IgD-negative memory B cell (primary cell): ENCODE results near the gene IGSF5. TPM values are rescaled to one million over a fixed set of nuclear protein-coding genes. Genes with fewer than 3 reads are reported as not detected.
A peak's percentile ranks its signal among the peaks of the same experiment; 100 is the strongest.
"Not testable (repeated sequence)": the region's sequence is repeated elsewhere in the genome, so short reads cannot be mapped to it uniquely, and the experiment has no call there.

Experiments used
- H3K27ac Mint-ChIP-seq, 3 donors: one replicate each; pipeline ENCODE4 v1.8.0; 2020 to 2022; ENCODE audit warnings: mild to moderate bottlenecking in 3 of 3, mixed read lengths in 3 of 3, moderate library complexity in 1 of 3
- H3K27me3 Mint-ChIP-seq: one replicate; pipeline ENCODE4 v1.8.0; 2021; ENCODE audit warnings: mixed read lengths
- H3K36me3 Mint-ChIP-seq: one replicate; pipeline ENCODE4 v1.8.0; 2020; ENCODE audit warnings: mild to moderate bottlenecking, mixed read lengths
- H3K4me1 Mint-ChIP-seq, 3 donors: one replicate each; pipeline ENCODE4 v1.8.0; 2020 to 2022; ENCODE audit warnings: mixed read lengths in 3 of 3, mild to moderate bottlenecking in 1 of 3
- H3K4me3 Mint-ChIP-seq, 4 donors: one replicate each; pipeline ENCODE4 v1.8.0; 2020 to 2022; ENCODE audit warnings: mild to moderate bottlenecking in 4 of 4, mixed read lengths in 4 of 4, moderate library complexity in 3 of 4
- H3K9me3 Mint-ChIP-seq, 3 donors: one replicate each; pipeline ENCODE4 v1.8.0; 2020 to 2021; ENCODE audit warnings: mixed read lengths in 3 of 3, mild to moderate bottlenecking in 1 of 3
- polyA plus RNA-seq: library from polyadenylated mRNA; unstranded; fragments of 300-500 nt; fragmentation: Illumina TruSeq; gene quantifications from one replicate; pipeline ENCODE4 v1.2.3, GENCODE V29; 2021

Gene IGSF5
- polyA plus RNA-seq, 1 donor from 2014 or later = not detected

DNA sequence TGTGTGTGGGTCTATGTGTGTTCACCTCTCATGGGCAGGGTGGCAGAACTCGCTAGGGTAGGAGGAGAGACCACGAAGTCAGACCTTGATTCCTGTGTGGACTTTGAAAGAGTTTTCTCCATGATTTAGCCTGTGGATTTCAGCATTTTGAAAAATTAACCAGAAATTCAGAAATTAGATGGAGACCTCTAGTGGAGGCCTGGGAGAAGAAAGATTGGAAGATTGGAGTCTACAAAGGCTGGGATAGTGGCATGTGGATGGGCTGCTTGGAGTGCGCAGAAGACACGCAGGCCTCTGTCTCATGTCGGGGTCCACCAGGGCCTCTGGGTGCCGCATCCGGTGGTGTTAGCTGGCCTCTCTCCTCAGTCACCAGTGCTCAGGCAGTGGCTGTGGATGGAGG is 18.9 kb upstream of the IGSF5 start:
- Mint-ChIP-seq H3K4me1 (no peaks in the 10 kb centered on the region), H3K27me3 (no peaks in the 10 kb centered on the region), H3K27ac (no peak overlapping the region), H3K36me3 (no peaks in the 10 kb centered on the region), H3K9me3 (peaks cover 0 to 1% (median 0%) of the 10 kb centered on the region in 3 donors), H3K4me3 (no peak overlapping the region)

DNA sequence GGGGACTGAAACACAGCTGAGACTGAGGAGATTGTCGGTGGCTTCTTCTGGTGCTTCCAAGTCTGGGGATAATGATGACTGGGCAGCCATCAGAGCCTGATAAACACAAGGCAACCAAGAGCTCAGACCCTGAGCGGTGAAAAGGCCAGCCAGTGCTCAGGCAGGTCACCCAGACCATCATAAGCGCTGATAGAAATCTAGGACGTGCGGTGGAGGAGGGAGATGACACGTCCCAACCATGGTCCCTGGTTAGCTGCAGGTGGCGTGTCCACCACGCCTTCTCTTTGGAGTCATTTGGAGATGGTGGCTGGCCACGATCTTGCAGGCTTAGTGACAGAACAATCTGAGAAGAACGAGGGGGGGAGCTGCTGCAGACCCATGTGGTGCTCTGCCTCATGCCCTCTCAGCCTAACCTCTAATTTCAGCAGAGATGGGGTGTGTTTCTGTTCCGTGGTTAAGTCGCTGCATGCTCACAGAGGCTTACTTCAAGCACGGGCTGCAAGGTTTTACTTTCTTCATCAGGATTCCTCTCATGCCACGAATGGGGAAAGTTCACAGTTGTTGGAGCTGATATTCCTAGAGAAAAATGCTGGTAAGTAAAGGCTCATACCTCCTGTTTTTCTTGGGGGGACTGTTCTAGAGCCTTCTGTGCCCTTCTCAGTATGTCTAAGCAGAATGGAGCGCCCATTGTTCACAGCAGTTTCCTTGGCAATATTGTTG is 17.4 kb upstream of the IGSF5 start:
- Mint-ChIP-seq H3K27me3 (no peaks in the 10 kb centered on the region), H3K27ac (no peak overlapping the region), H3K36me3 (no peaks in the 10 kb centered on the region), H3K9me3 (peaks cover 0 to 3% (median 0%) of the 10 kb centered on the region in 3 donors), H3K4me1 (no peaks in the 10 kb centered on the region), H3K4me3 (no peak overlapping the region)

DNA sequence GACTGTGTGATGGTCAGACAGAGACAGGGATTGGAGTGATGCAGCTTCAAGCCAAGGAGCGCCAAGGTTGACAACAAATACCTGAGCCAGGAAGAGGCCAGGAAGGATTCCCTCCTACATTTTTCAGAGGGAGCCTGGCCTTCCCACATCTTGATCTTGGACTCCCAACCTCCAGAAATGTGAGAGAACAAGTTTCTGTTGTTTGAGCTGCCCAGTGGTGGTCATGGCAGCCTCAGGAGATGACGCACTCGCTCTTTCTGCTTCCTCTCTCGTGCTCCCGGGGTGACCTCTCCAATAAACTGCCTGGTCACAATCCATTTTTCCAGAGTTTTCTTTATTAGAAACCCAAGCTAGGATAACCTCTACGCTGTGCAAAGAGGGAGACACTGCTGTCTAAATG is 16.6 kb upstream of the IGSF5 start:
- Mint-ChIP-seq H3K36me3 (no peaks in the 10 kb centered on the region), H3K27me3 (no peaks in the 10 kb centered on the region), H3K9me3 (peaks cover 0 to 3% (median 0%) of the 10 kb centered on the region in 3 donors), H3K4me1 (no peaks in the 10 kb centered on the region), H3K4me3 (no peak overlapping the region), H3K27ac (no peak overlapping the region)

DNA sequence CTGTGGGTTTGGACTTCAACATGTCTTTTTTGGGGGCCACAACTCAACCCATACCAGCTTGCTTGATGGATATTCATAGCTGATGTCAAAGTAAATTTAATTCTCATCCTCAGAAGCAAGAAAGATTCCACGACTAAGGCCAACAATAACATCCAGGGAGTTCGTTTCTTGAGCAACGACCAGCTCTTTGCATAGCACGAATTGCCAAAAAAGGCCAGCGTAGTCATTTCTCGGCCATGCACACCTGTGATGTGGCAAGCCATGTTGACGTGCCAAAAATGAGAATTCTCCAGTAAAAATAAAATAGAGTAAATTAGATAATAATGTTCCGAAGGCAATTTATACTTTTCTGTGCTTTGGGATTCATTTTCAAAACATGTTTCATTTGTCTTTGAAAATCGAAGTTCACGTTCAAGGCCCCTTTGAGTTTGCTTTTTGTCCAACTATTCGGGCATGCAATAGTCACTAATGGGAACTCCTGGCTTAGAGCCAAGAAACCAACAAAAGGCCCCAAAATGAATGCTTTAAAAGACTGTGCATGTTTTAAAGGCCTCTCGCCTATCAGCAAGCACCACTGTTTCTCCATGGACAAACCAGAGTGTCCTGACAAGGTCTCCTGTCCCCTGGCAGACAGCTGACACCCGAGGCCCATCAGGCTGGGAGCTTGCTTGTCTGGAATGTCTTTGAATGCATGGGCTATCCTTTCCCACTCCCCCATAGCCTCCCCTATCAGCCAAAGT is 14.4 kb upstream of the IGSF5 start:
- Mint-ChIP-seq H3K4me1 (no peaks in the 10 kb centered on the region), H3K27me3 (no peaks in the 10 kb centered on the region), H3K9me3 (peaks cover 0 to 3% (median 2%) of the 10 kb centered on the region in 3 donors), H3K4me3 (no peak overlapping the region), H3K36me3 (no peaks in the 10 kb centered on the region), H3K27ac (no peak overlapping the region)

DNA sequence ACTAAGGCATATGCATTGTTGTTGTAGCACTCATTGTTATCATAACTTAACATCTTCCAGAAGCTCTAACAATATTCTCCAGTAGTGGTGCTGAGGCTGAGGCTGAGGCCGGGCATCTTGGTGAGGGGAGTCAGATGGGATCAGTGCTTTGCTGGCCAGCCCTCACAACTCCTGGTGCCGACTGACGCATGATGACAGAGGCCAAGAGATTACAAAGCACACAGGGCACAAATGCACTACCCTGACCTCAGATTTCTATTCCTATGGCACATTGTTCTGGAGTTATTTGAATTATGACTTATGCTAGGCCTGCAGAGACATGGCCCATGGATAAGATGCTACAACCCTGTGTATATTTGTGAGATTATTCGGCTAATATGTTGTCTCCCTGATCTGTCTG is 8.3 kb upstream of the IGSF5 start:
- no peaks in the 10 kb centered on the region for H3K4me1 Mint-ChIP-seq
- H3K4me3 Mint-ChIP-seq = no peak overlapping the region
- no peaks in the 10 kb centered on the region for H3K36me3 Mint-ChIP-seq
- H3K27me3 Mint-ChIP-seq = no peaks in the 10 kb centered on the region
- H3K27ac Mint-ChIP-seq = no peak overlapping the region
- H3K9me3 Mint-ChIP-seq = peaks cover 0 to 6% (median 2%) of the 10 kb centered on the region in 3 donors

DNA sequence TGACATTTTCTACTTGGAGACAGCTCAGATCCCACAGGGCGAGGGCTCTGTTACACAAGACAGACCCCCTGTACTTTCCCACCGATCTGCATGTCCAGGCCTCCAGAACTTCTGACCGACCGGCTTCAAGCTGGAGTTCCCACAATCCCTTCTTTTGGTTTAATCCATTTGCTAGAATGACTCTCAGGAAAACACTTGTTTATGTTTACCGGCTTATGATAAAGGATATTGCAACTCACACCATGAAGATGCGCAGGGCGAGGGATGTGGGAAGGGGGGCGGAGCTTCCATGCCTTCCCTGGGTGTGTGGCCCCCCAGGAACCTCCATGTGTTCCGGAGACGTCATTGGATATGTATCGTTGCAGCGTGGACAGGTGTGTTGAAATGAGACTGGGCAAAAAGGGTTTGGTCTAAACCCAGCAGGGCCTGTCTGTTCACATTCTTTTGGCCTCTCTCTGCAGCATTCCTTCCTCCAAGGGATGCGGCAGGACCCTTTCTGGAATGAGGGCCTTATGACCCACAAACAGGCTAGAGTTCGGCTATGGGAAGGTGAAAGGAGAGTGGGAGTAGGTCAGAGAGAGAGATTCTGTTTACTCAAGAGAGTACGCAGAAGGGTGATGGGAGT is 7.5 kb upstream of the IGSF5 start:
- Mint-ChIP-seq H3K36me3 (no peaks in the 10 kb centered on the region), H3K4me3 (no peak overlapping the region), H3K27ac (no peak overlapping the region), H3K27me3 (no peaks in the 10 kb centered on the region), H3K4me1 (no peaks in the 10 kb centered on the region), H3K9me3 (peaks cover 0 to 4% (median 4%) of the 10 kb centered on the region in 3 donors)

DNA sequence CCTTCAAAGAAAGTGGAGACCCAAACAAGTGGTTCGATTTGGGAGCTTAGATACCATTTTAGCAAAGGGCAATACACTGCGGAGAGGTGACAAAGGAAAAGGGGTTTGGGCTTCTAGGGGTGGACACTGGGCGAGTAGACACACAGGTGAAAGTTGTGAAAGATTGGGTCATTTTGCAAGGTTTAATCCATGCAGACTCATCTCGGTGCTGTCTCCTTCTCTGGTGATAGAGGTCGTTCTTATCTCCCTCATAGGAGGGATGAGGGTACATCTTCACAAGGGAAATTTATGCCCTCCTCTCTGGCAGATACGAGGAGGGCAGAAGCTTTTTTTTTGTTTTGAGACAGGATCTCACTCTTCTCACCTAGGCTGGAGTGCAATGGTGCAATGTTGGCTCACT is 6.4 kb upstream of the IGSF5 start:
- no peaks in the 10 kb centered on the region for H3K4me1 Mint-ChIP-seq
- no peaks in the 10 kb centered on the region for H3K36me3 Mint-ChIP-seq
- no peak overlapping the region for H3K4me3 Mint-ChIP-seq
- peaks cover 0 to 4% (median 4%) of the 10 kb centered on the region in 3 donors for H3K9me3 Mint-ChIP-seq
- no peaks in the 10 kb centered on the region for H3K27me3 Mint-ChIP-seq
- no peak overlapping the region for H3K27ac Mint-ChIP-seq

DNA sequence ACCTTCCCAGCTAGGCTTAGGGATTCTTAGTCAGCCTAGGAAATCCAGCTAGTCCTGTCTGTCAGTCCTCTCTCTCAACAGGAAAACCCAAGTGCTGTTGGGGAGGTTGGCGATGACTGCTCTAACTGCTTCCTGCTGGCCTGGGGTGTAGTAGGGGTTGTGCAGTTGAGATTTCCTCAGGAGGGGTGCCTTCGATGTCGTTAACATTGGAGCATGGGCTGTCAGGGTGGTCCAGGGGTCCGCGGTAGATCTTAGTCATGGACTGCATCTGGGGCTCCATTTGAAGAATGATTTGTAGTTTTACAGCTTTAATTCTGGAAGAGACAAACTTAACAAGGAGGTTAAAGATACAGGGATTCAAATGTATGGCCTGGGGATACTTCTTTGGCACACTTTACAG is 5.5 kb upstream of the IGSF5 start:
- H3K9me3 Mint-ChIP-seq, H3K27me3 Mint-ChIP-seq, H3K27ac Mint-ChIP-seq, H3K4me3 Mint-ChIP-seq, H3K4me1 Mint-ChIP-seq, H3K36me3 Mint-ChIP-seq: not testable (repeated sequence)

DNA sequence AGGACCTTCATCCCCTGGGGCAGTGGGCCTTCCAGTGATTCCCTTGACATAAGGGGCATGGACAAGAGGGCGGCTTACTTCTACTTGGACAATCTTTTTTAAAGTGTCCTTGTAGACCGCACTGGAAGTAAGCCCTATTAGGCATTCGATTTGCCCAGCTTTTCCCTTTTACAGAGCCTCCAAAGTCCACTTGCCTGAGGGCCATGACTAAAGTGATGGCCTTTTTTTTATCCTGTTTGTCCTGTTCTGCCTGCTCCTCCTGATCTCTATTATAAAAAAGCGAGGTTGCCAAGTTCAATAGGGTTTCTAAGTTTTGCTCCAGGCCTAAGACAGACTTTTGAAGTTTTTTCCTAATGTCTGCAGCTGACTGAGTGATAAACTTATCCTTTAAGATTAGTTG is 2.4 kb upstream of the IGSF5 start:
- H3K27ac Mint-ChIP-seq, H3K4me1 Mint-ChIP-seq, H3K27me3 Mint-ChIP-seq, H3K4me3 Mint-ChIP-seq, H3K9me3 Mint-ChIP-seq, H3K36me3 Mint-ChIP-seq: not testable (repeated sequence)

DNA sequence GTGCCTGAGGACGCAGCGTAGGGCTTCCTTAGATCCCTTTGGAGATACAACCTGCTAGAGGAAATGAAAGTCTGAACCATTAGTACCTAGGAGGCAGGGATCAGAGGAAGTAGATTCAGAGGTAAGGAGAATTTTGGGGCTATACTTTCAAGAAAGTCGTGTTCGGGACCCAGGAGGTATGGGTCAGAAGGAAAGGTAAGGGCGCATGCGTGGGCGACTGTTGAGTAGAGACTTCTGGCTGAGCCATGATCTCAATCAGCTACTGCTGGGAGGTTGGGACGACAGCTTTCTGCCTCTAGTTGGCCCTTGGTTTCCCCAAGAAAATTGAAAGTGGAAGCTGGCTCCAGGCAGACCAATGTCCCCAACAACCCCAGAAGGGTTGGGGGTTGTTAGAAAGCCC is 349 bp downstream of the IGSF5 start:
- H3K36me3 Mint-ChIP-seq, H3K27me3 Mint-ChIP-seq, H3K4me3 Mint-ChIP-seq, H3K4me1 Mint-ChIP-seq, H3K9me3 Mint-ChIP-seq: not testable (repeated sequence)
- H3K27ac Mint-ChIP-seq = peak overlapping the region in 1 of 3 donors; percentile 35

DNA sequence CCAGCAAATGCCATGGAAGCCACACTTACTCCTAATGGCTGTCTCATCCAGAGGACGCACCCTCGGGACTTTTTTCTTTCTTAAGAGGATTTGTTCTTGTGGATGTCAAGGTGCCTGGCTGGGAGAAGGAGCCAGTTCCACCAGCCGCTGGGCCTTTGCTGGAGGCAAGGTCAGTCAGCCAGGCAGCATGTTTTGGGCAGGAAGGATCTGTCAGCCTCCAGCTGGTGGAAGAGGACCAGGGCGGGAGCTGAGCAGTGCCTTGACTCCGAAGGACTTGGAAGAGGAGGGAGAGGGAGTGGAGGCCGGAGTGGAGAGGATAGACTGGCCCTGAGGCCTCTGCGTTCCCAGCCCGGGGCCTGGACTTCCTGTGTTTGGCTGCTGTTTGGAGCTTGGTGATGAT is 5.7 kb downstream of the IGSF5 start:
- H3K27me3 Mint-ChIP-seq = no peaks in the 10 kb centered on the region
- H3K4me1 Mint-ChIP-seq = no peaks in the 10 kb centered on the region
- H3K27ac Mint-ChIP-seq = no peak overlapping the region
- no peak overlapping the region for H3K4me3 Mint-ChIP-seq
- peaks cover 0 to 17% (median 5%) of the 10 kb centered on the region in 3 donors for H3K9me3 Mint-ChIP-seq
- no peaks in the 10 kb centered on the region for H3K36me3 Mint-ChIP-seq

DNA sequence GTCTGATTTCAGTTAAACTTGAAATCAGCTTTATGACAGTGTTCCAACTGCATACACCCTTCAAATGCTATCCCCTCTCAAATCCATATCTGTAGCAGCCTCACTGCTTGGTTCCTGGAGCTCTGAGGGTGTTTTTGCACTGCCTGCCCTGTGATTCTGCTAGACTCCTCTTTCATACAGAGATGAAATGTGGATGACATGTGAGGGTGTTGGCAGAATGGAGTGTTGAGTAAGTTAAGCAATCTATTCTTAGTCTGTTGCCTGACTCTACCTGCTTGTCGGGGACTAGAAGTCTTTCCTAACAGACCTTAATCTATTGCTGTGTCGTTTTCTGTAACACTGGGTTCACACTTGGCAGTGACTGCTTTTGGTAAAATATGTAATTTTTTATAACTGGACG is 9.8 kb downstream of the IGSF5 start:
- H3K4me1 Mint-ChIP-seq = no peaks in the 10 kb centered on the region
- H3K27me3 Mint-ChIP-seq = no peaks in the 10 kb centered on the region
- no peaks in the 10 kb centered on the region for H3K36me3 Mint-ChIP-seq
- H3K9me3 Mint-ChIP-seq = peaks cover 3 to 14% (median 5%) of the 10 kb centered on the region in 3 donors
- H3K27ac Mint-ChIP-seq = no peak overlapping the region
- H3K4me3 Mint-ChIP-seq = no peak overlapping the region

DNA sequence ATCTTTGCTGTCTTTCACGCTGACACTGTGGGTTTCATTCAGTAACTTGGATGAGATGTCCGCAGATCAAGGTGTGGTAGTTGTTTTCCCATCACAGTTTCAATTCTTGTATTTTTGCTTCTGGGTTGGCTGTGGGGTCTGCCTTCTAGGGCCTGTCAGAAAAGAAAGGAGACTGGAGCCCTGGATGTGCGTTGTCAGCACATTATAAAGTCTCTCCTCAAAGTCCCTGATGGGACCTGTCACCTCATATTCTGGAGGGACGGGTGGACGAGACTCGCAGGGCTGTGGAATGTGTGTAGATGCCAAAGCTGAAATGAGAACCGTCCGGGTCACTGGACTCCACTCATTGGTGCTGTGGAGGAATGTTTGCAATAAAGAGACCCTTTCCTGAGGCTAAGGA is 11.3 kb downstream of the IGSF5 start:
- Mint-ChIP-seq H3K36me3 (no peaks in the 10 kb centered on the region), H3K9me3 (peaks cover 6 to 14% (median 8%) of the 10 kb centered on the region in 3 donors), H3K4me1 (no peaks in the 10 kb centered on the region), H3K27ac (no peak overlapping the region), H3K27me3 (no peaks in the 10 kb centered on the region), H3K4me3 (no peak overlapping the region)

DNA sequence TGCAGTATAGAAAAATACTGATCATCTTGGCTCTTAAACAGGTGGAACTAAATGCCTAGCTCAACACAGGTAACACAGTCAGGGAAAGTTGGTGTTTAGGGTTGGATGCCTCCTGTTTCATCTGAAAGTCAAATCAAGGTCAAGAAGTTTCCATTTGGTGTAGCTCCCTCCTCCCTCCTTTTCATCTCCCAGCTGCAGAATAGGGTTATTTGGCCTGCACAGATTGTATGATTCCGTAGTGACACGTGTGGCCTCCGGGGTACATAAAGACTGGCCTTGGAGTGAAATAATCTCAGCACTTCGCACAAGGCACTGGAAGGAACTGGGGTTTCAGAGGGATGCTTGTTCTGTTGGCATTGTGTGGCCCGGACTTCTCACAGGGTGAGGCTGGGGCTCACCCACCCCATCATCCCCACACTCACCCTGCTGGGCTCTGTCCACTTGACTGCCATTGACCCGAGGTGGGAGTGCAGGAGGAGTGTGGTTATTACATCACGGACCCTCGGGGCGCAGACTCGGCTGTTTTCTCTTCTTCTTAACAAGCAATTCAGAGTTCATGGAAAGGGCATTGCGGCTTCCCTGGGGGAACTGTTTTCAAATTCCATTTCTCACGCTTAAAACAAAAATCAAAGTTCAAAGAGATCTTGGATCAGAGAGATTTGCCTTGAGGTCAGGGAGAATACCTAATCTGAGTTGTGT is 18.4 kb downstream of the IGSF5 start:
- no peak overlapping the region for H3K4me3 Mint-ChIP-seq
- H3K4me1 Mint-ChIP-seq = peaks cover 0 to 2% (median 0%) of the 10 kb centered on the region in 3 donors
- no peaks in the 10 kb centered on the region for H3K27me3 Mint-ChIP-seq

DNA sequence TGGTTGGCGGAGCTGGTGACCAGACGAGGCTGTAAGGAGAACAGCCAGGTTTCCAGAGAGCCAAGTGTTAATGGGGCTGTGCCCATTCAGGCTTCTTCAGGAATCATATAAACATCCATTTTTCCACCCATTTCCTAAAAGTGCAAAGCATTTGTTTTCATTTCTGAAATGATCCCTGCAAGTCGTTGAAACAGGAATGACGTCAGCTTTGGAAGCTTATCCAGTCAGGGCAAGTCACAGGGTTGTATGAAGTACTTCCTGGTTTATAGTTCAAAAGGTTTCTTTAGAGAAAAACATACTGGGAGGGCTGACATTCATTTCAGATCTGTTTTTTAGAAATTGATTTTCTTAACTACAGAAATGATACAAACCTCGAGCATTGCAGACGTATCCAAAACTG is 29.2 kb downstream of the IGSF5 start:
- H3K4me3 Mint-ChIP-seq = no peak overlapping the region
- H3K4me1 Mint-ChIP-seq = no peaks in the 10 kb centered on the region
- no peaks in the 10 kb centered on the region for H3K27me3 Mint-ChIP-seq
- no peaks in the 10 kb centered on the region for H3K36me3 Mint-ChIP-seq
- H3K9me3 Mint-ChIP-seq = peaks cover 0 to 2% (median 0%) of the 10 kb centered on the region in 3 donors
- H3K27ac Mint-ChIP-seq = no peak overlapping the region

More for the DNA sequence above, 18.4 kb downstream of the IGSF5 start:
- Mint-ChIP-seq H3K27ac (peak overlapping the region in 1 of 3 donors; percentile 46), H3K36me3 (peaks cover 3% of the 10 kb centered on the region), H3K9me3 (peaks cover 4 to 11% (median 8%) of the 10 kb centered on the region in 3 donors)
